Cardiac muscle cell (in vitro differentiated cells and primary cell): ENCODE data around the gene PTPRD. TPM values are rescaled to one million over a fixed set of nuclear protein-coding genes. Genes with fewer than 3 reads are reported as not detected.

ENCODE experiments used
- DNase-seq, 2 donors: peaks; one replicate each; pipeline versions ENCODE4 v3.0.0 to v3.0.0-alpha.2; 2010 to 2017; ENCODE audit warnings: low read depth in 1 of 2, low spot score in 1 of 2
- H3K27ac ChIP-seq: fragments of 200-600 bp; sonication (generic); 2 replicates; pipeline ENCODE4 v1.5.1; 2016
- H3K27me3 ChIP-seq: fragments of 200-600 bp; sonication (generic); 2 replicates; pipeline ENCODE4 v1.6.0; 2016; ENCODE audit warnings: control low read depth
- H3K36me3 ChIP-seq: fragments of 200-600 bp; sonication (generic); 2 replicates; pipeline ENCODE4 v1.5.1; 2016; ENCODE audit warnings: control low read depth
- H3K4me1 ChIP-seq: fragments of 200-600 bp; sonication (generic); 2 replicates; pipeline ENCODE4 v1.8.1; 2017; ENCODE audit warnings: low read depth, mild to moderate bottlenecking, mixed run types
- H3K4me3 ChIP-seq: fragments of 200-600 bp; sonication (generic); 2 replicates; pipeline ENCODE4 v1.5.1; 2016; ENCODE audit warnings: mild to moderate bottlenecking
- H3K9me3 ChIP-seq: fragments of 200-600 bp; sonication (generic); 2 replicates; pipeline ENCODE4 v1.5.1; 2017; ENCODE audit warnings: low read depth, mild to moderate bottlenecking, control low read depth
- CTCF ChIP-seq: IDR thresholded peaks from 2 replicates; pipeline ENCODE4 v1.5.1; 2012; ENCODE audit warnings: low read depth, mild to moderate bottlenecking, low read length
- polyA plus RNA-seq: library from polyadenylated mRNA; unstranded; fragments of >200 nt; fragmentation: Nextera tagmentation; extraction: Ambion mirVana; gene quantifications from 2 replicates; pipeline ENCODE4 v1.2.1, GENCODE V29; 2016
- total RNA-seq: library from RNA; depleted of rRNA; stranded (reverse); fragments of >200 nt; gene quantifications from 2 replicates; pipeline ENCODE4 v1.2.3, GENCODE V29; 2016

PTPRD gene
- total and polyA plus RNA-seq, 2 experiments from 2014 or later, result 37.0 to 287 TPM

DNA sequence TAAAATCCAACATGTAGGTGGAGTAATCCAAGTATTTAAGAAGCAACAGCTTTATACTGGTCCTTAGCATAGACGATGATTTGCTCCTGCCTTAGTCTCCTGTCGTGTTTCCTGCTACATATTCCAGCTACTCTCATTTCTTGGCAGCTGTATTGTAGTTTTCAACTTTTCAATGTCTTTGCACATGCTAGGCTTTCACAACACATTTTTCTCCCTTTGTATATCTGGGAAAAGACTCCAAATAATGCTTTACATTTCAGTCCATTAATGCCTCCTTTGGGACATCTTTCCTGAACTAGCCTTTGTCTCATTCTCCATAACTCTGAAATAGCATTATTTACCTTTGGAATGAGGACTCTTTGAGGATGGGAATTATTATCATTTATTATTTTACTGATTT, 508.0 kb downstream of the PTPRD start:
- H3K27me3 ChIP-seq, result no peaks in the 10 kb centered on the region
- no peak overlapping the region for H3K4me3 ChIP-seq
- DNase-seq, result no peak
- no peak overlapping the region for H3K27ac ChIP-seq
- no peaks in the 10 kb centered on the region for H3K9me3 ChIP-seq
- TF ChIP-seq CTCF, result no peak
- H3K4me1 ChIP-seq, result peaks cover 13% of the 10 kb centered on the region
- H3K36me3 ChIP-seq, result no peaks in the 10 kb centered on the region

DNA sequence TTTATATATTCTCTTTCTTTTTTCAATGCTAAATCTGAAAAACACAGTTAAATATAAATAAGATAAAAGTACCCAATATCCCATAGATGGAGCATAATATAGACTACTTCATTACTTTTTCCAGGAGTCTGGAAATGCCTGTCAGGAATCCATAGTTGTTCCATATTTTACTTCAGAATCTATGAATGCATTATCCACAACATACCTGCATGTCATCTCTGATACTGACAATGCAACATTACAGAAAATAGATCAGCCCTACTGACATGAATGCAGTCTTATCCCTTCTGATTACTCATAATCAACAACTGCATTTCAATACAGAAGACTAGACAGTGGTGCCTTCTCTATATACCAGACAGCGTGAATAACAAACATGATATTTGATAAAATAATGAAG, 517.6 kb downstream of the PTPRD start:
- Histone ChIP-seq H3K27ac (no peak overlapping the region), H3K4me3 (no peak overlapping the region), H3K27me3 (no peaks in the 10 kb centered on the region), H3K4me1 (no peaks in the 10 kb centered on the region), H3K36me3 (no peaks in the 10 kb centered on the region), H3K9me3 (no peaks in the 10 kb centered on the region)
- TF ChIP-seq CTCF, result no peak
- DNase-seq, result no peak

DNA sequence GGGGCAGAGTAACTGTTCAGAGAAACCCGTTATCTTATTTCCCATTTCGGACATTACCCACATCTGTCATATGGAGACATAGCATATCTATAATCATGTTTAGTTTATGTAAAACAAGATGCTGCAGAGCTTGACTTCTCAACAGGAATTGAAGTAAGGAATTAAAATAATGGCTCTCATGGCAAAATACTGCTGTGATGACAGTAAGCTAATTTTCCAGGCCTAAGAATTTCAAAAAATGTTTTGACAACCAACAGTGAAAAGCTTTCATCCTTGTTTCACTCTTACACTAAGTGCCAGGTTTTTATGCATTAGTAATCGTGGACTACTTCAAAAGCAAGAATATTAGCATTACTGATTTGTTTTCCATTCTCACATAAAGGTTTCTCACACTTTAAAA, 518.2 kb downstream of the PTPRD start:
- no peaks in the 10 kb centered on the region for H3K9me3 ChIP-seq
- no peak for DNase-seq
- no peak overlapping the region for H3K4me3 ChIP-seq
- H3K36me3 ChIP-seq, result no peaks in the 10 kb centered on the region
- H3K4me1 ChIP-seq, result no peaks in the 10 kb centered on the region
- H3K27ac ChIP-seq, result no peak overlapping the region
- TF ChIP-seq CTCF, result no peak
- H3K27me3 ChIP-seq, result no peaks in the 10 kb centered on the region

DNA sequence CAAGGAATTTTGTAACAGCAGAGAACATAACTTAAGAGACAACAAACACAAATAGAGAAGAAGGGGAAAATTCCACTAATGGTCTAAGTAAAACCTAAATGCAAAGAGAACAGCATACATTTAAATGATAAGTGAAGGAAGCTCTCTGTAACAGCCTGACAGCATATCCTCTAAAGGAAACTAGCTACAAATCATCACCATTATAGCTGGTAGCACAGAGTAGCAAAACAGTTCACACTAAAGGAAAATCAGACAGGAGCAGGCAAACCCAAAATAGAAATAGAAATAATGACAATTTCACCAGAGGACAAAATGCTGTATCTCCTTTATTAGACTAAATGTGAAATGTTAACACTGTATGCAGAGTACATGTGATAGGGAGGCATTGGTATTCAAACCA, 532.8 kb downstream of the PTPRD start:
- no peak for TF ChIP-seq CTCF
- H3K4me3 ChIP-seq, result no peak overlapping the region

GRCh38 chr9:10079284-10079964, 533.4 kb downstream of the PTPRD start:
- H3K27ac ChIP-seq, result no peak overlapping the region
- H3K27me3 ChIP-seq, result no peaks in the 10 kb centered on the region
- no peaks in the 10 kb centered on the region for H3K4me1 ChIP-seq
- no peak overlapping the region for H3K4me3 ChIP-seq
- H3K9me3 ChIP-seq, result no peaks in the 10 kb centered on the region
- no peak for DNase-seq
- no peaks in the 10 kb centered on the region for H3K36me3 ChIP-seq
- TF ChIP-seq CTCF, result no peak

More for the DNA sequence above, 532.8 kb downstream of the PTPRD start:
- Histone ChIP-seq H3K36me3 (no peaks in the 10 kb centered on the region), H3K27me3 (no peaks in the 10 kb centered on the region), H3K27ac (no peak overlapping the region), H3K4me1 (no peaks in the 10 kb centered on the region), H3K9me3 (no peaks in the 10 kb centered on the region)
- DNase-seq, result no peak
